Loucy (cell line): Measurements from ENCODE around the gene TEAD1.

Experiments
- H2AFZ ChIP-seq: fragments of 200-600 bp; sonication (generic); 2 replicates; pipeline ENCODE4 v1.6.0; 2016; ENCODE audit warnings: antibody characterized with exemption, mild to moderate bottlenecking, low read length, moderate library complexity
- H3F3A ChIP-seq: fragments of 200-600 bp; 2 replicates; pipeline ENCODE4 v1.6.0; 2016; ENCODE audit warnings: antibody characterized with exemption, low read depth, mild to moderate bottlenecking
- H3K27me3 ChIP-seq: fragments of 200-600 bp; sonication (generic); 2 replicates; pipeline ENCODE4 v1.6.1; 2014; ENCODE audit warnings: low read length, mild to moderate bottlenecking; ENCODE audit not compliant: insufficient read depth, poor library complexity, severe bottlenecking
- H3K36me3 ChIP-seq: fragments of 200-600 bp; sonication (generic); 2 replicates; pipeline ENCODE4 v1.6.1; 2016; ENCODE audit warnings: low read length; ENCODE audit not compliant: insufficient read depth
- H3K4me1 ChIP-seq: fragments of 200-600 bp; sonication (generic); 2 replicates; pipeline ENCODE4 v1.5.1; 2014; ENCODE audit warnings: low read length, mild to moderate bottlenecking; ENCODE audit not compliant: insufficient read depth, poor library complexity, severe bottlenecking
- H3K4me2 ChIP-seq: fragments of 200-600 bp; sonication (generic); 2 replicates; pipeline ENCODE4 v1.6.0; 2014; ENCODE audit warnings: antibody characterized with exemption, low read length, low read depth, mild to moderate bottlenecking; ENCODE audit not compliant: poor library complexity, severe bottlenecking
- H3K4me3 ChIP-seq: fragments of 200-600 bp; sonication (generic); 2 replicates; pipeline ENCODE4 v1.5.1; 2014; ENCODE audit warnings: low read length, mild to moderate bottlenecking, mixed read lengths; ENCODE audit not compliant: poor library complexity, severe bottlenecking
- H3K79me2 ChIP-seq: fragments of 200-600 bp; sonication (generic); 2 replicates; pipeline ENCODE4 v1.6.1; 2014; ENCODE audit warnings: low read length; ENCODE audit not compliant: insufficient read depth
- H3K9ac ChIP-seq: fragments of 200-600 bp; sonication (generic); 2 replicates; pipeline ENCODE4 v1.6.0; 2014; ENCODE audit warnings: mild to moderate bottlenecking, low read depth, low read length, moderate library complexity; ENCODE audit not compliant: poor library complexity, severe bottlenecking
- H3K9me2 ChIP-seq: fragments of 200-600 bp; sonication (generic); replicated peaks from 2 replicates; pipeline ENCODE4 v1.6.1; 2016; ENCODE audit warnings: low read depth, low read length, mixed read lengths
- H3K9me3 ChIP-seq: fragments of 200-600 bp; sonication (generic); 2 replicates; pipeline ENCODE4 v1.6.1; 2014; ENCODE audit warnings: mild to moderate bottlenecking, antibody characterized with exemption, low read length, low read depth; ENCODE audit not compliant: insufficient read depth
- H4K20me1 ChIP-seq: fragments of 200-600 bp; sonication (generic); 2 replicates; pipeline ENCODE4 v1.6.0; 2014; ENCODE audit warnings: antibody characterized with exemption, low read length, mild to moderate bottlenecking; ENCODE audit not compliant: insufficient read depth, poor library complexity, severe bottlenecking
- CTCF ChIP-seq: fragments of 200-600 bp; sonication (generic); conservative IDR thresholded peaks from 2 replicates; pipeline ENCODE4 v1.5.1; 2014; ENCODE audit warnings: mild to moderate bottlenecking, antibody characterized with exemption, low read length
- EZH2phosphoT487 ChIP-seq: fragments of 200-600 bp; IDR thresholded peaks from 2 replicates; pipeline ENCODE4 v1.6.1; 2018; ENCODE audit warnings: antibody characterized with exemption, mild to moderate bottlenecking, moderate library complexity, borderline replicate concordance

The TEAD1 gene

GRCh38 chr11:12631651-12632050 is 42.6 kb upstream of the TEAD1 start:
- Histone ChIP-seq H2AFZ (no peak overlapping the region), H3F3A (no peaks in the 10 kb centered on the region), H3K9me2 (no peaks in the 10 kb centered on the region), H3K4me2 (no peak overlapping the region), H3K9me3 (no peaks in the 10 kb centered on the region), H3K27me3 (no peaks in the 10 kb centered on the region), H3K36me3 (no peaks in the 10 kb centered on the region), H3K79me2 (no peaks in the 10 kb centered on the region), H3K4me1 (no peaks in the 10 kb centered on the region), H3K4me3 (no peak overlapping the region), H4K20me1 (no peaks in the 10 kb centered on the region), H3K9ac (no peak overlapping the region)
- TF ChIP-seq CTCF (no peak), EZH2phosphoT487 (no peak)

GRCh38 chr11:12634329-12634728 is 39.9 kb upstream of the TEAD1 start:
- Histone ChIP-seq H3K27me3 (no peaks in the 10 kb centered on the region), H3F3A (no peaks in the 10 kb centered on the region), H3K36me3 (no peaks in the 10 kb centered on the region), H3K9ac (no peak overlapping the region), H3K9me2 (no peaks in the 10 kb centered on the region), H3K9me3 (no peaks in the 10 kb centered on the region), H3K4me2 (no peak overlapping the region), H2AFZ (no peak overlapping the region), H4K20me1 (no peaks in the 10 kb centered on the region), H3K79me2 (no peaks in the 10 kb centered on the region), H3K4me1 (no peaks in the 10 kb centered on the region), H3K4me3 (no peak overlapping the region)
- TF ChIP-seq CTCF: no peak
- no peak for TF ChIP-seq EZH2phosphoT487

GRCh38 chr11:12636871-12637410 is 37.3 kb upstream of the TEAD1 start:
- Histone ChIP-seq H3K36me3 (no peaks in the 10 kb centered on the region), H3K4me2 (no peak overlapping the region), H3K27me3 (no peaks in the 10 kb centered on the region), H3K79me2 (no peaks in the 10 kb centered on the region), H2AFZ (no peak overlapping the region), H3F3A (no peaks in the 10 kb centered on the region), H3K4me3 (no peak overlapping the region), H3K4me1 (no peaks in the 10 kb centered on the region), H3K9me3 (no peaks in the 10 kb centered on the region), H4K20me1 (no peaks in the 10 kb centered on the region), H3K9me2 (no peaks in the 10 kb centered on the region), H3K9ac (no peak overlapping the region)
- TF ChIP-seq CTCF: no peak
- no peak for TF ChIP-seq EZH2phosphoT487
